GM19452 (cell line): Measurements from ENCODE around the gene CUX1.
"Not testable (repeated sequence)": the region's sequence is repeated elsewhere in the genome, so short reads cannot be mapped to it uniquely, and the experiment has no call there.

ENCODE experiments used
- ATAC-seq: cut with Tn5 transposase; IDR thresholded peaks from one replicate; pipeline ENCODE4 v1.9.1; 2021; ENCODE audit not compliant: unreplicated experiment

CUX1 gene

GRCh38 chr7:101798173-101798572, 19.3 kb upstream of the CUX1 start:
- not testable (repeated sequence) for ATAC-seq

- no peak for ATAC-seq
These were observed 14.0 kb upstream of the CUX1 start for GRCh38 chr7:101803203-101804087.

GRCh38 chr7:101804088-101804963, 13.1 kb upstream of the CUX1 start:
- ATAC-seq, result no peak

- ATAC-seq, result no peak
These were observed 12.5 kb upstream of the CUX1 start for GRCh38 chr7:101804967-101805366.

- ATAC-seq, result no peak
These were observed 4.8 kb upstream of the CUX1 start for GRCh38 chr7:101812595-101812994.

GRCh38 chr7:101813402-101814019, 3.9 kb upstream of the CUX1 start:
- ATAC-seq, result no peak

- ATAC-seq, result no peak
These were observed 3.1 kb upstream of the CUX1 start for GRCh38 chr7:101814081-101814990.

- ATAC-seq, result peak; percentile 47
These were observed 2.2 kb upstream of the CUX1 start for GRCh38 chr7:101814991-101815825.

- peak; percentile 57 for ATAC-seq
These were observed 1.4 kb upstream of the CUX1 start for GRCh38 chr7:101815826-101816594.

GRCh38 chr7:101816595-101817470, 593 bp upstream of the CUX1 start:
- no peak for ATAC-seq

- no peak for ATAC-seq
These were observed 1.1 kb downstream of the CUX1 start for GRCh38 chr7:101818287-101819071.

- no peak for ATAC-seq
These were observed 1.8 kb downstream of the CUX1 start for GRCh38 chr7:101819183-101819582.

GRCh38 chr7:101819913-101820522, 2.6 kb downstream of the CUX1 start:
- ATAC-seq, result no peak

GRCh38 chr7:101820703-101821102, 3.3 kb downstream of the CUX1 start:
- no peak for ATAC-seq

GRCh38 chr7:101822632-101823031, 5.2 kb downstream of the CUX1 start:
- not testable (repeated sequence) for ATAC-seq

- ATAC-seq, result no peak
These were observed 5.7 kb downstream of the CUX1 start for GRCh38 chr7:101823096-101823495.

- no peak for ATAC-seq
These were observed 6.2 kb downstream of the CUX1 start for GRCh38 chr7:101823596-101823995.
